Measurements from ENCODE around the gene SPINK2. TPM values are rescaled to one million over a fixed set of nuclear protein-coding genes. Genes with fewer than 3 reads are reported as not detected.
A peak's percentile ranks its signal among the peaks of the same experiment; 100 is the strongest.

SPINK2 gene
- total RNA-seq, 3 donors from 2014 or later (not counting 1 experiment from before 2014, with no cell fraction given): 0.42 to 3.8 (median 2.0) TPM

GRCh38 chr4:56861360-56861759, 39.9 kb upstream of the SPINK2 start:
- DNase-seq: no peak

GRCh38 chr4:56860781-56861180, 39.3 kb upstream of the SPINK2 start:
- Mint-ChIP-seq H3K9me3 (no peaks in the 10 kb centered on the region), H3K4me1 (no peaks in the 10 kb centered on the region), H3K27ac (no peak overlapping the region), H3K36me3 (no peaks in the 10 kb centered on the region), H3K4me3 (no peak overlapping the region), H3K27me3 (ENCODE audit: low read depth in 2 of 2) (no peaks in the 10 kb centered on the region)
- Histone ChIP-seq H3K27ac (ENCODE audit: low read length) (no peak overlapping the region), H3K27me3 (ENCODE audit: control insufficient read depth, insufficient read depth, low read length) (no peaks in the 10 kb centered on the region), H3K9me3 (ENCODE audit: control insufficient read depth, insufficient read depth, low read length) (no peaks in the 10 kb centered on the region), H3K36me3 (ENCODE audit: control insufficient read depth, insufficient read depth, low read length) (no peaks in the 10 kb centered on the region), H3K4me1 (ENCODE audit: control insufficient read depth, insufficient read depth, low read length) (peaks cover 4% of the 10 kb centered on the region), H3K4me3 (ENCODE audit: low read length) (no peak overlapping the region)
- intact Hi-C loops (cut with micrococcal nuclease): no loop called here
- 67% methylated on average over 1 of the region's 3 CpGs for WGBS (ENCODE audit: insufficient coverage)
- ATAC-seq (no peak), DNase-seq (no peak)
- TF ChIP-seq CTCF (IDR thresholded peaks at IDR 0.05): no peak

More at GRCh38 chr4:56861360-56861759, 39.9 kb upstream of the SPINK2 start:
- no peaks in the 10 kb centered on the region for H3K27me3 ChIP-seq (ENCODE audit: control insufficient read depth, insufficient read depth, low read length)
- TF ChIP-seq CTCF (IDR thresholded peaks at IDR 0.05): no peak
- intact Hi-C loops (cut with micrococcal nuclease): no loop called here
- Mint-ChIP-seq H3K36me3 (no peaks in the 10 kb centered on the region), H3K27me3 (ENCODE audit: low read depth in 2 of 2) (no peaks in the 10 kb centered on the region), H3K4me3 (no peak overlapping the region), H3K4me1 (no peaks in the 10 kb centered on the region), H3K9me3 (no peaks in the 10 kb centered on the region), H3K27ac (no peak overlapping the region)
- H3K27ac ChIP-seq (ENCODE audit: low read length): no peak overlapping the region
- H3K36me3 ChIP-seq (ENCODE audit: control insufficient read depth, insufficient read depth, low read length): no peaks in the 10 kb centered on the region
- ATAC-seq: no peak
- peaks cover 4% of the 10 kb centered on the region for H3K4me1 ChIP-seq (ENCODE audit: control insufficient read depth, insufficient read depth, low read length)
- no peak overlapping the region for H3K4me3 ChIP-seq (ENCODE audit: low read length)
- WGBS (ENCODE audit: insufficient coverage): 67% methylated on average over 1 of the region's 1 CpG
- H3K9me3 ChIP-seq (ENCODE audit: control insufficient read depth, insufficient read depth, low read length): no peaks in the 10 kb centered on the region

GRCh38 chr4:56859841-56860240, 38.3 kb upstream of the SPINK2 start:
- no peaks in the 10 kb centered on the region for H3K9me3 ChIP-seq (ENCODE audit: control insufficient read depth, insufficient read depth, low read length)
- ATAC-seq (no peak), DNase-seq (no peak)
- no peaks in the 10 kb centered on the region for H3K36me3 Mint-ChIP-seq
- H3K4me1 Mint-ChIP-seq: no peaks in the 10 kb centered on the region
- no peaks in the 10 kb centered on the region for H3K27me3 Mint-ChIP-seq (ENCODE audit: low read depth in 2 of 2)
- H3K27me3 ChIP-seq (ENCODE audit: control insufficient read depth, insufficient read depth, low read length): no peaks in the 10 kb centered on the region
- no peaks in the 10 kb centered on the region for H3K36me3 ChIP-seq (ENCODE audit: control insufficient read depth, insufficient read depth, low read length)
- H3K9me3 Mint-ChIP-seq: no peaks in the 10 kb centered on the region
- 31% methylated on average over 1 of the region's 5 CpGs for WGBS (ENCODE audit: insufficient coverage)
- H3K4me3 Mint-ChIP-seq: no peak overlapping the region
- H3K4me1 ChIP-seq (ENCODE audit: control insufficient read depth, insufficient read depth, low read length): peaks cover 4% of the 10 kb centered on the region
- no peak overlapping the region for H3K4me3 ChIP-seq (ENCODE audit: low read length)
- no peak overlapping the region for H3K27ac ChIP-seq (ENCODE audit: low read length)
- intact Hi-C loops (cut with micrococcal nuclease): no loop called here
- TF ChIP-seq CTCF (IDR thresholded peaks at IDR 0.05): no peak
- H3K27ac Mint-ChIP-seq: no peak overlapping the region

GRCh38 chr4:56857601-56858309, 36.3 kb upstream of the SPINK2 start:
- TF ChIP-seq CTCF (IDR thresholded peaks at IDR 0.05): no peak
- WGBS (ENCODE audit: insufficient coverage): 27% methylated on average over 2 of the region's 2 CpGs
- intact Hi-C loops (cut with micrococcal nuclease): no loop called here

More at GRCh38 chr4:56857601-56858309, 36.3 kb upstream of the SPINK2 start:
- Histone ChIP-seq H3K27me3 (ENCODE audit: control insufficient read depth, insufficient read depth, low read length) (no peaks in the 10 kb centered on the region), H3K36me3 (ENCODE audit: control insufficient read depth, insufficient read depth, low read length) (no peaks in the 10 kb centered on the region), H3K9me3 (ENCODE audit: control insufficient read depth, insufficient read depth, low read length) (no peaks in the 10 kb centered on the region), H3K4me1 (ENCODE audit: control insufficient read depth, insufficient read depth, low read length) (peaks cover 4% of the 10 kb centered on the region), H3K4me3 (ENCODE audit: low read length) (no peak overlapping the region), H3K27ac (ENCODE audit: low read length) (no peak overlapping the region)
- H3K27ac Mint-ChIP-seq: no peak overlapping the region
- no peaks in the 10 kb centered on the region for H3K36me3 Mint-ChIP-seq
- H3K27me3 Mint-ChIP-seq (ENCODE audit: low read depth in 2 of 2): no peaks in the 10 kb centered on the region
- DNase-seq (no peak), ATAC-seq (peak in 1 of 3 donors; percentile 76)
- no peak overlapping the region for H3K4me3 Mint-ChIP-seq
- no peaks in the 10 kb centered on the region for H3K4me1 Mint-ChIP-seq
- H3K9me3 Mint-ChIP-seq: no peaks in the 10 kb centered on the region

Data from natural killer cell (primary cell).